ENCODE measurements around the gene PNCK. TPM values are rescaled to one million over a fixed set of nuclear protein-coding genes. Genes with fewer than 3 reads are reported as not detected.
A peak's percentile ranks its signal among the peaks of the same experiment; 100 is the strongest.

PNCK gene
- total and polyA plus RNA-seq, 2 of the 13 experiments (the other 11 are each of a cell fraction or from before 2014, with no cell fraction given): 33.1 TPM; not detected in 1

GRCh38 chrX:153669174-153669890 lies 4.3 kb downstream of the PNCK start:
- CTCF ChIA-PET (ENCODE audit: low intra/inter-chr PET ratio, low total read pairs): interaction anchor here (1.3 to 3.1 kb wide), 6 partner anchors 39 to 130 kb away, joined by 3 to 35 read pairs (median 11); no protein-coding TSS in a partner anchor
- in situ Hi-C loops (cut with HindIII; ENCODE audit: extremely low pct_ligation_motif_present, low pct_unique_long_range_greater_than_20kb) (loop anchor here (5.0 to 25.0 kb wide), 2 partner anchors 112 to 707 kb away; no protein-coding TSS in a partner anchor), intact Hi-C loops (cut with micrococcal nuclease; ENCODE audit: unreplicated experiment) (loop anchor here (2.0 kb wide), 1 partner anchor 115 kb away; no protein-coding TSS in a partner anchor)

More at GRCh38 chrX:153669174-153669890, 4.3 kb downstream of the PNCK start:
- Histone ChIP-seq H3K27ac (ENCODE audit: extremely low read length, insufficient read depth, low read length) (no peak overlapping the region), H3K79me2 (ENCODE audit: insufficient read depth, low read length) (no peaks in the 10 kb centered on the region), H3K4me2 (ENCODE audit: low read depth, low read length) (no peak overlapping the region), H3K9ac (ENCODE audit: insufficient read depth, low read depth, low read length) (no peak overlapping the region), H3K27me3 (ENCODE audit: control insufficient read depth in 1 of 2, insufficient read depth in 2 of 2, low read length in 2 of 2) (peaks cover 0 to 13% of the 10 kb centered on the region in 2 experiments; a peak in 2 of 5 replicates), H3K4me1 (ENCODE audit: insufficient read depth, low read length) (peaks cover 50% of the 10 kb centered on the region), H3K9me3 (ENCODE audit: low read length) (no peaks in the 10 kb centered on the region), H3K36me3 (replicated peaks in 1 of 2; ENCODE audit: control insufficient read depth in 1 of 2, insufficient read depth in 2 of 2, low read length in 2 of 2) (no peaks in the 10 kb centered on the region), H4K20me1 (ENCODE audit: insufficient read depth, low read length) (no peaks in the 10 kb centered on the region), H3K4me3 (replicated peaks in 1 of 3; ENCODE audit: insufficient read depth in 1 of 3, low read depth in 2 of 3, low read length in 3 of 3) (no peak overlapping the region), H2AFZ (ENCODE audit: low read length) (no peak overlapping the region)
- no TSS peak for BruUV-seq (replicated peaks)
- ATAC-seq (peak; percentile 66), DNase-seq (ENCODE audit: low spot score) (no peak), FAIRE-seq (peak; percentile 50)
- TF ChIP-seq HNRNPL (IDR thresholded peaks at IDR 0.05; ENCODE audit: low read depth, low read length): peak; percentile 65; the same call in 1 of the 2 replicates
- TF ChIP-seq NFKB2 (CRISPR knock-in tag; IDR thresholded peaks at IDR 0.05; ENCODE audit: borderline replicate concordance): peak; percentile 30; the same call in 1 of the 2 replicates
- peak; percentile 50 for TF ChIP-seq STAG1 (CRISPR knock-in tag; IDR thresholded peaks at IDR 0.05)
- TF ChIP-seq CTCF (CRISPR knock-in tag; IDR thresholded peaks at IDR 0.05): peak; percentile 75
- peak; percentile 10; the same call in 1 of the 2 replicates for TF ChIP-seq SMC3 (IDR thresholded peaks at IDR 0.05; ENCODE audit: low read length)
- TF ChIP-seq ZNF263 (CRISPR knock-in tag; IDR thresholded peaks at IDR 0.05): 0 out of 2 replicates have a peak, but pooled peaks have one; percentile 26
- TF ChIP-seq SMYD3 (CRISPR knock-in tag; IDR thresholded peaks at IDR 0.05): no peak
- 0 out of 2 replicates have a peak, but pooled peaks have one; percentile 55 for TF ChIP-seq ZBTB7B (CRISPR knock-in tag; IDR thresholded peaks at IDR 0.05)
- TF ChIP-seq ZBTB7A (CRISPR knock-in tag; IDR thresholded peaks at IDR 0.05): peak; percentile 28; the same call in 1 of the 2 replicates
- TF ChIP-seq SRY (CRISPR knock-in tag; IDR thresholded peaks at IDR 0.05): no peak
- POLR2A ChIA-PET: interaction anchor here (1.3 kb wide), 1 partner anchor 46 kb away, joined by 3 read pairs; no protein-coding TSS in a partner anchor
- WGBS (ENCODE audit: low lambda C conversion rate): 90% methylated on average over 2 of the region's 17 CpGs

Measured in HepG2 (cell line).